OCI-LY1 (cell line): ENCODE data around the gene PCBP4.

Source experiments
- EZH2 ChIP-seq: fragments of 200-600 bp; sonication (generic), shearing (Covaris generic); IDR thresholded peaks from 2 replicates; pipeline ENCODE4 v1.8.0; 2017; ENCODE audit warnings: borderline replicate concordance, mixed run types, mild to moderate bottlenecking, antibody characterized with exemption, low read length, moderate library complexity, mixed read lengths
- TF ChIP-seq, protein P1 (sequence below): fragments of 200-600 bp; sonication (generic), shearing (Covaris generic); IDR thresholded peaks from 2 replicates; pipeline ENCODE4 v1.5.1; 2017; ENCODE audit warnings: mild to moderate bottlenecking, antibody characterized with exemption, low read length, moderate library complexity, mixed read lengths

DNA sequence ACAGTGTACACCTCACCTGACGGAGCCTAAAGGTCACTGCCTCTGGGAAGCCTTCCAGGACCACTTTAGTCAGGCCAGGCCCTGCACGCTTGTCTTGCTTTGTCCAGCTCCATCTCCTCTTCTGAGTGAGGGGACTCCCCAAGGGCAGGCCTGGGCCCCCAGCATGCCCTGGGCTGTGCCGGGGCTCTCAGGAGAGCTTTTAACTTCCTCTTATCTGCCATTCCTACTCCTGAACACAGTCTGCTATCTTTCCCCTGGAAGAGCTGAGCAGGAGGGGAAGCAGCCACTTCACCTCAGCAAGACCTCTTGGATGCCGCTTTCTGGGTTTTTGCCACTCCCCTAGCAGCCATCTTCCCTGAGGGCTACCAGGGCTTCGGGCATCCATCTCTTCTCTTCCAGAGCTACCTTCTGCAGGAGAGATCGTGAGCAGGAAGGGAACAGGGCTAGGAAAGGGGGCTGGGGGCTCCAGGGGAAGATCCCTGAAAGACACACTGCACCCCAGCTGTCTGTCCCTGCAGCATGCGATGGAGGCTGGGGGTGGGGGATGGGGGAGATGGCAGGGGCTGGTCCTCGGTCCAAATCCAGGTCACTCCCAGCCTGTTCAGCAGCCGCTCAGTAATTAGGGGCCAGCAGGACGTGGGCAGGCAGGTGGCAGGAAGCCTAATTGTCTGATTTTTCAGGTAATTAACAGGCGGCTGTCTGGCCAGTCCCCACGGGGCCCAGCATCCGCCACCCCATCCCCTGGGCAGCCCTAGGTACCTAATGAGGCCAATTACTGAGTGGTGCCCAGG lies 48.4 kb upstream of the PCBP4 start:
- TF ChIP-seq, protein P1, sequence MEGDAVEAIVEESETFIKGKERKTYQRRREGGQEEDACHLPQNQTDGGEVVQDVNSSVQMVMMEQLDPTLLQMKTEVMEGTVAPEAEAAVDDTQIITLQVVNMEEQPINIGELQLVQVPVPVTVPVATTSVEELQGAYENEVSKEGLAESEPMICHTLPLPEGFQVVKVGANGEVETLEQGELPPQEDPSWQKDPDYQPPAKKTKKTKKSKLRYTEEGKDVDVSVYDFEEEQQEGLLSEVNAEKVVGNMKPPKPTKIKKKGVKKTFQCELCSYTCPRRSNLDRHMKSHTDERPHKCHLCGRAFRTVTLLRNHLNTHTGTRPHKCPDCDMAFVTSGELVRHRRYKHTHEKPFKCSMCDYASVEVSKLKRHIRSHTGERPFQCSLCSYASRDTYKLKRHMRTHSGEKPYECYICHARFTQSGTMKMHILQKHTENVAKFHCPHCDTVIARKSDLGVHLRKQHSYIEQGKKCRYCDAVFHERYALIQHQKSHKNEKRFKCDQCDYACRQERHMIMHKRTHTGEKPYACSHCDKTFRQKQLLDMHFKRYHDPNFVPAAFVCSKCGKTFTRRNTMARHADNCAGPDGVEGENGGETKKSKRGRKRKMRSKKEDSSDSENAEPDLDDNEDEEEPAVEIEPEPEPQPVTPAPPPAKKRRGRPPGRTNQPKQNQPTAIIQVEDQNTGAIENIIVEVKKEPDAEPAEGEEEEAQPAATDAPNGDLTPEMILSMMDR, result no peak
- TF ChIP-seq EZH2, result no peak
